Activated CD4-positive, CD25-positive, alpha-beta regulatory T cell treated with anti-CD3 and anti-CD28 coated beads, Interleukin-2, amount 50 U/mL, for 16 hours (primary cell): Measurements from ENCODE around the gene RCN1.
"Not testable (repeated sequence)": the region's sequence is repeated elsewhere in the genome, so short reads cannot be mapped to it uniquely, and the experiment has no call there.

Source experiments
- DNase-seq: peaks from one replicate; pipeline ENCODE4 v3.0.0-alpha.2; 2020; ENCODE audit warnings: low read depth, low spot score

Gene RCN1

GRCh38 chr11:32113200-32113919 is 22.5 kb downstream of the RCN1 start:
- no peak for DNase-seq

GRCh38 chr11:32113920-32114203 is 23.0 kb downstream of the RCN1 start:
- no peak for DNase-seq

- no peak for DNase-seq
Measured at GRCh38 chr11:32115446-32115845, 24.6 kb downstream of the RCN1 start.

GRCh38 chr11:32116668-32117067 is 25.8 kb downstream of the RCN1 start:
- no peak for DNase-seq

GRCh38 chr11:32118025-32118974 is 27.4 kb downstream of the RCN1 start:
- DNase-seq = no peak

- not testable (repeated sequence) for DNase-seq
Measured at GRCh38 chr11:32119139-32119538, 28.3 kb downstream of the RCN1 start.

- no peak for DNase-seq
Measured at GRCh38 chr11:32121012-32121411, 30.1 kb downstream of the RCN1 start.

- no peak for DNase-seq
Measured at GRCh38 chr11:32122200-32122599, 31.3 kb downstream of the RCN1 start.

GRCh38 chr11:32131321-32131720 is 40.4 kb downstream of the RCN1 start:
- DNase-seq = no peak

- DNase-seq = no peak
Measured at GRCh38 chr11:32136657-32137056, 45.8 kb downstream of the RCN1 start.

- DNase-seq = no peak
Measured at GRCh38 chr11:32137263-32137662, 46.4 kb downstream of the RCN1 start.

GRCh38 chr11:32137869-32138268 is 47.0 kb downstream of the RCN1 start:
- DNase-seq = no peak

- no peak for DNase-seq
Measured at GRCh38 chr11:32138902-32139301, 48.0 kb downstream of the RCN1 start.

- no peak for DNase-seq
Measured at GRCh38 chr11:32139896-32140520, 49.1 kb downstream of the RCN1 start.

- no peak for DNase-seq
Measured at GRCh38 chr11:32141745-32142546, 51.1 kb downstream of the RCN1 start.

- no peak for DNase-seq
Measured at GRCh38 chr11:32143378-32143777, 52.5 kb downstream of the RCN1 start.

GRCh38 chr11:32145282-32145681 is 54.4 kb downstream of the RCN1 start:
- no peak for DNase-seq

- no peak for DNase-seq
Measured at GRCh38 chr11:32148895-32149294, 58.0 kb downstream of the RCN1 start.

- DNase-seq = no peak
Measured at GRCh38 chr11:32149748-32150147, 58.9 kb downstream of the RCN1 start.

GRCh38 chr11:32151027-32151426 is 60.2 kb downstream of the RCN1 start:
- DNase-seq = no peak

- no peak for DNase-seq
Measured at GRCh38 chr11:32152216-32152615, 61.3 kb downstream of the RCN1 start.

GRCh38 chr11:32152821-32153220 is 61.9 kb downstream of the RCN1 start:
- no peak for DNase-seq
